Colonic mucosa (tissue), 4 donors: ENCODE results near the gene PHF21B. TPM values are rescaled to one million over a fixed set of nuclear protein-coding genes. Genes with fewer than 3 reads are reported as not detected.

Source experiments
- DNase-seq: peaks from one replicate; pipeline ENCODE4 v3.0.0-alpha.2; 2020
- H3K27ac ChIP-seq: fragments of 200-600 bp; one replicate; pipeline ENCODE4 v1.8.0; 2021
- H3K27me3 ChIP-seq: fragments of 200-600 bp; one replicate; pipeline ENCODE4 v1.8.0; 2021
- H3K36me3 ChIP-seq: fragments of 200-600 bp; one replicate; pipeline ENCODE4 v1.8.0; 2021
- H3K4me1 ChIP-seq: fragments of 200-600 bp; one replicate; pipeline ENCODE4 v1.8.0; 2021; ENCODE audit warnings: mild to moderate bottlenecking
- H3K4me3 ChIP-seq: fragments of 200-600 bp; one replicate; pipeline ENCODE4 v1.8.0; 2021
- H3K9ac ChIP-seq, 2 donors: one replicate each; pipeline ENCODE4 v1.7.0; 2013; ENCODE audit warnings: control low read depth in 2 of 2, low read depth in 2 of 2, low read length in 2 of 2
- H3K9me3 ChIP-seq: fragments of 200-600 bp; one replicate; pipeline ENCODE4 v1.8.0; 2021
- CTCF ChIP-seq: fragments of 200-600 bp; IDR thresholded peaks from one replicate; pipeline ENCODE4 v1.8.0; 2022; ENCODE audit warnings: antibody characterized with exemption, mild to moderate bottlenecking
- intact Hi-C: fragments of 100-400 bp; cut with DNase I; formaldehyde crosslinking; loops from one replicate; pipeline ENCODE4 v1.14.1; 2022
- total RNA-seq, 2 donors: library from RNA; stranded (reverse); fragmentation: NEBNext Ultra II Directional in 1 of 2; extraction: Animal tissue kit (Norgen Biotek cat#: 25700) in 1 of 2; gene quantifications; one replicate each; pipeline ENCODE4 v1.2.1, GENCODE V29; 2021
- donor health status: healthy.
- donor health status: DM: no; HTN: no; CAD: no.
- donor health status: DM: no; HTN: no; CAD: no.

PHF21B gene
- total RNA-seq, 2 donors from 2014 or later, result not detected

GRCh38 chr22:44999687-45000086, 10.1 kb downstream of the PHF21B start:
- no peak for TF ChIP-seq CTCF
- intact Hi-C loops, result no loop called here
- no peak overlapping the region for H3K9ac ChIP-seq

GRCh38 chr22:44999231-44999630, 10.6 kb downstream of the PHF21B start:
- no peak for DNase-seq
- H3K9me3 ChIP-seq, result no peaks in the 10 kb centered on the region
- H3K4me1 ChIP-seq, result no peaks in the 10 kb centered on the region
- H3K27ac ChIP-seq, result no peak overlapping the region
- no peaks in the 10 kb centered on the region for H3K27me3 ChIP-seq
- no peak overlapping the region for H3K9ac ChIP-seq
- H3K36me3 ChIP-seq, result no peaks in the 10 kb centered on the region
- TF ChIP-seq CTCF, result no peak
- H3K4me3 ChIP-seq, result no peak overlapping the region
- intact Hi-C loops, result no loop called here

More at GRCh38 chr22:44999687-45000086, 10.1 kb downstream of the PHF21B start:
- peaks cover 4% of the 10 kb centered on the region for H3K27me3 ChIP-seq
- no peak for DNase-seq
- H3K4me1 ChIP-seq, result no peaks in the 10 kb centered on the region
- no peak overlapping the region for H3K27ac ChIP-seq
- no peak overlapping the region for H3K4me3 ChIP-seq
- no peaks in the 10 kb centered on the region for H3K36me3 ChIP-seq
- H3K9me3 ChIP-seq, result no peaks in the 10 kb centered on the region

- Histone ChIP-seq H3K4me1 (no peaks in the 10 kb centered on the region), H3K9me3 (no peaks in the 10 kb centered on the region), H3K27me3 (no peaks in the 10 kb centered on the region), H3K36me3 (no peaks in the 10 kb centered on the region), H3K4me3 (no peak overlapping the region), H3K27ac (no peak overlapping the region), H3K9ac (no peak overlapping the region)
- intact Hi-C loops, result no loop called here
- no peak for DNase-seq
- no peak for TF ChIP-seq CTCF
Measured at GRCh38 chr22:44998296-44998695, 11.5 kb downstream of the PHF21B start.

- Histone ChIP-seq H3K9me3 (no peaks in the 10 kb centered on the region), H3K27me3 (no peaks in the 10 kb centered on the region), H3K36me3 (no peaks in the 10 kb centered on the region), H3K9ac (no peak overlapping the region), H3K27ac (no peak overlapping the region), H3K4me1 (no peaks in the 10 kb centered on the region), H3K4me3 (no peak overlapping the region)
- intact Hi-C loops, result no loop called here
- TF ChIP-seq CTCF, result no peak
- no peak for DNase-seq
Measured at GRCh38 chr22:44997060-44997459, 12.7 kb downstream of the PHF21B start.

GRCh38 chr22:44996648-44997047, 13.2 kb downstream of the PHF21B start:
- Histone ChIP-seq H3K27me3 (no peaks in the 10 kb centered on the region), H3K36me3 (no peaks in the 10 kb centered on the region), H3K4me3 (no peak overlapping the region), H3K9ac (no peak overlapping the region), H3K9me3 (no peaks in the 10 kb centered on the region), H3K27ac (no peak overlapping the region), H3K4me1 (no peaks in the 10 kb centered on the region)
- TF ChIP-seq CTCF, result no peak
- intact Hi-C loops, result no loop called here
- no peak for DNase-seq

GRCh38 chr22:44996120-44996519, 13.7 kb downstream of the PHF21B start:
- Histone ChIP-seq H3K4me1 (no peaks in the 10 kb centered on the region), H3K4me3 (no peak overlapping the region), H3K9me3 (no peaks in the 10 kb centered on the region), H3K36me3 (no peaks in the 10 kb centered on the region), H3K9ac (no peak overlapping the region), H3K27me3 (no peaks in the 10 kb centered on the region), H3K27ac (no peak overlapping the region)
- no peak for DNase-seq
- intact Hi-C loops, result no loop called here
- no peak for TF ChIP-seq CTCF
